B cell (primary cell): Measurements from ENCODE around the gene CH25H. TPM values are rescaled to one million over a fixed set of nuclear protein-coding genes. Genes with fewer than 3 reads are reported as not detected.

ENCODE experiments used
- ATAC-seq: fragments of 200-7000 bp; cut with Tn5 transposase; one replicate; pipeline ENCODE4 v1.10.0; 2021; ENCODE audit warnings: low read depth, mild to moderate bottlenecking, moderate number of reproducible peaks, moderate library complexity
- CTCF ChIA-PET: fragments of 350-600 bp; sonication (Branson Sonifier 250); formaldehyde crosslinking; loops from one replicate; lab custom pipeline; 2021; ENCODE audit warnings: antibody characterized with exemption, inconsistent platforms; lab: Charles Lee
- POLR2A ChIA-PET: fragments of 350-600 bp; sonication (Branson Sonifier 250); formaldehyde crosslinking; loops from one replicate; lab custom pipeline; 2021; ENCODE audit warnings: antibody characterized with exemption; lab: Charles Lee
- DNase-seq: peaks from one replicate; pipeline ENCODE4 v3.0.0; 2013
- H2AFZ ChIP-seq: 2 replicates; pipeline ENCODE4 v1.6.1; 2012; ENCODE audit warnings: mild to moderate bottlenecking, low read depth, low read length; ENCODE audit not compliant: insufficient read depth, poor library complexity, severe bottlenecking
- H3K27ac ChIP-seq, 2 donors: 1 replicate in 1 of 2; 2 replicates in 1 of 2; pipeline ENCODE4 v1.5.1; 2012 to 2013; ENCODE audit warnings: low read length in 2 of 2, mild to moderate bottlenecking in 2 of 2, moderate library complexity in 1 of 2
- H3K27me3 ChIP-seq, 4 experiments: fragments of 200-600 bp in 1 of 4; sonication (generic) in 1 of 4; replicated peaks in 1 of 4; 1 replicate in 2 of 4; 2 replicates in 2 of 4; pipeline versions ENCODE4 v1.6.1 to v1.7.0; 2013 to 2016; ENCODE audit warnings: low read length in 3 of 4, mild to moderate bottlenecking in 2 of 4, mixed read lengths in 1 of 4, moderate library complexity in 1 of 4; ENCODE audit not compliant: insufficient read depth in 4 of 4, control insufficient read depth in 3 of 4; ENCODE audit errors: control extremely low read depth in 1 of 4
- H3K36me3 ChIP-seq, 2 experiments: replicated peaks in 1 of 2; 1 replicate in 1 of 2; 2 replicates in 1 of 2; pipeline versions ENCODE4 v1.6.1 to v1.7.1; 2013; ENCODE audit warnings: low read length in 1 of 2; ENCODE audit not compliant: insufficient read depth in 2 of 2, control insufficient read depth in 1 of 2; ENCODE audit errors: control extremely low read depth in 1 of 2, extremely low read depth in 1 of 2
- H3K4me1 ChIP-seq, 2 donors: fragments of 200-600 bp in 1 of 2; sonication (generic) in 1 of 2; 1 replicate in 1 of 2; 2 replicates in 1 of 2; pipeline versions ENCODE4 v1.5.1 to v1.6.1; 2013 to 2017; ENCODE audit warnings: low read length in 2 of 2; ENCODE audit not compliant: control insufficient read depth in 2 of 2, insufficient read depth in 2 of 2
- H3K4me2 ChIP-seq: replicated peaks from 2 replicates; pipeline ENCODE3; 2012; ENCODE audit warnings: mild to moderate bottlenecking, low read depth, low read length; ENCODE audit not compliant: poor library complexity, severe bottlenecking
- H3K4me3 ChIP-seq, 5 experiments: fragments of 200-600 bp in 1 of 5; sonication (generic) in 1 of 5; 1 replicate in 3 of 5; 2 replicates in 2 of 5; pipeline versions ENCODE4 v1.5.1 to v1.7.0; 2011 to 2016; ENCODE audit warnings: low read length in 4 of 5, mild to moderate bottlenecking in 4 of 5, low read depth in 2 of 5, control low read depth in 1 of 5, moderate library complexity in 1 of 5; ENCODE audit not compliant: insufficient read depth in 1 of 5; ENCODE audit errors: control extremely low read depth in 1 of 5, extremely low read depth in 1 of 5
- H3K79me2 ChIP-seq: fragments of 200-600 bp; sonication (generic); one replicate; pipeline ENCODE4 v1.6.0; 2016; ENCODE audit warnings: low read length; ENCODE audit not compliant: control insufficient read depth, insufficient read depth
- H3K9ac ChIP-seq: fragments of 200-600 bp; sonication (generic); 2 replicates; pipeline ENCODE4 v1.6.1; 2017; ENCODE audit warnings: mild to moderate bottlenecking, low read length, moderate library complexity
- H3K9me3 ChIP-seq, 3 donors: one replicate each; pipeline versions ENCODE4 v1.6.1 to v1.7.1; 2013; ENCODE audit warnings: low read length in 2 of 3; ENCODE audit not compliant: control insufficient read depth in 2 of 3, insufficient read depth in 1 of 3; ENCODE audit errors: control extremely low read depth in 1 of 3
- H4K20me1 ChIP-seq: 2 replicates; pipeline ENCODE4 v1.6.0; 2012; ENCODE audit warnings: mild to moderate bottlenecking, low read length; ENCODE audit not compliant: insufficient read depth, control insufficient read depth, poor library complexity, severe bottlenecking
- H3K27ac Mint-ChIP-seq: one replicate; pipeline ENCODE4 v1.8.0; 2021; ENCODE audit warnings: mixed read lengths
- H3K27me3 Mint-ChIP-seq: one replicate; pipeline ENCODE4 v1.8.0; 2021; ENCODE audit warnings: mixed read lengths
- H3K4me1 Mint-ChIP-seq: one replicate; pipeline ENCODE4 v1.8.0; 2021; ENCODE audit warnings: mixed read lengths
- H3K4me3 Mint-ChIP-seq: one replicate; pipeline ENCODE4 v1.8.0; 2021; ENCODE audit warnings: mixed read lengths
- H3K9me3 Mint-ChIP-seq: one replicate; pipeline ENCODE4 v1.8.0; 2022; ENCODE audit warnings: mixed read lengths; ENCODE audit not compliant: insufficient read depth
- CTCF ChIP-seq: fragments of 200-600 bp; IDR thresholded peaks from one replicate; pipeline ENCODE4 v1.8.0; 2022; ENCODE audit warnings: antibody characterized with exemption, mild to moderate bottlenecking
- EZH2 ChIP-seq: IDR thresholded peaks from 2 replicates; pipeline ENCODE4 v1.6.1; 2012; ENCODE audit warnings: borderline replicate concordance, low read depth, mild to moderate bottlenecking, moderate library complexity, low read length; ENCODE audit not compliant: insufficient read depth, poor library complexity, severe bottlenecking
- intact Hi-C: fragments of 100-400 bp; cut with micrococcal nuclease; formaldehyde crosslinking; loops from one replicate; pipeline ENCODE4 v1.10.0; 2022
- polyA plus RNA-seq: library from polyadenylated mRNA; depleted of rRNA; stranded (reverse); fragments of >200 nt; gene quantifications from 2 replicates; pipeline ENCODE4 v1.2.3, GENCODE V29; 2012
- total RNA-seq, 2 donors: library from RNA; stranded (reverse); fragments of 120-200 nt in 1 of 2; gene quantifications; 1 replicate in 1 of 2; 2 replicates in 1 of 2; pipeline versions ENCODE4 v1.2.3 to v1.2.4, GENCODE V29; 2013 to 2022

CH25H gene
- total and polyA plus RNA-seq, 2 donors (not counting 1 experiment from before 2014, with no cell fraction given): not detected

- H3K4me1 ChIP-seq: peaks cover 21 to 22% of the 10 kb centered on the region in 2 donors
- DNase-seq (no peak), ATAC-seq (no peak)
- TF ChIP-seq CTCF (no peak), EZH2 (no peak)
- peaks cover 5% of the 10 kb centered on the region for H3K27me3 Mint-ChIP-seq
- no peak overlapping the region for H2AFZ ChIP-seq
- H3K9ac ChIP-seq: no peak overlapping the region
- POLR2A ChIA-PET: no interaction called here
- H3K27ac Mint-ChIP-seq: no peak overlapping the region
- peaks cover 0 to 1% (median 0%) of the 10 kb centered on the region in 3 donors for H3K9me3 ChIP-seq
- no peak overlapping the region for H3K27ac ChIP-seq
- H4K20me1 ChIP-seq: no peaks in the 10 kb centered on the region
- intact Hi-C loops: no loop called here
- peaks cover 0 to 4% (median 0%) of the 10 kb centered on the region in 4 experiments for H3K27me3 ChIP-seq
- no peaks in the 10 kb centered on the region for H3K9me3 Mint-ChIP-seq
- H3K4me3 ChIP-seq: no peak overlapping the region
- no peak overlapping the region for H3K4me2 ChIP-seq
- no peaks in the 10 kb centered on the region for H3K79me2 ChIP-seq
- CTCF ChIA-PET: no interaction called here
- peaks cover 24% of the 10 kb centered on the region for H3K4me1 Mint-ChIP-seq
- H3K36me3 ChIP-seq: no peaks in the 10 kb centered on the region
- no peak overlapping the region for H3K4me3 Mint-ChIP-seq
These were observed 47.8 kb downstream of the CH25H start for GRCh38 chr10:89159316-89159715.

GRCh38 chr10:89158446-89158845 lies 48.7 kb downstream of the CH25H start:
- ATAC-seq (no peak), DNase-seq (no peak)
- POLR2A ChIA-PET: no interaction called here
- Histone ChIP-seq H3K27ac (no peak overlapping the region), H3K4me3 (no peak overlapping the region), H3K9ac (no peak overlapping the region), H3K4me2 (no peak overlapping the region), H3K27me3 (peaks cover 0 to 4% (median 0%) of the 10 kb centered on the region in 4 experiments), H3K36me3 (no peaks in the 10 kb centered on the region), H4K20me1 (no peaks in the 10 kb centered on the region), H3K9me3 (peaks cover 0 to 1% (median 0%) of the 10 kb centered on the region in 3 donors), H3K79me2 (no peaks in the 10 kb centered on the region), H2AFZ (no peak overlapping the region), H3K4me1 (peaks cover 13 to 14% of the 10 kb centered on the region in 2 donors)
- Mint-ChIP-seq H3K27ac (no peak overlapping the region), H3K4me3 (no peak overlapping the region), H3K4me1 (peaks cover 16% of the 10 kb centered on the region), H3K27me3 (peaks cover 6% of the 10 kb centered on the region), H3K9me3 (no peaks in the 10 kb centered on the region)
- TF ChIP-seq EZH2 (no peak), CTCF (no peak)
- intact Hi-C loops: no loop called here
- CTCF ChIA-PET: no interaction called here
